A549 (cell line): ENCODE data around the gene PLEKHA6. TPM values are rescaled to one million over a fixed set of nuclear protein-coding genes. Genes with fewer than 3 reads are reported as not detected.

ENCODE experiments used
- ATAC-seq, 2 experiments: fragments of 200-7000 bp in 1 of 2; fragments of >200 bp in 1 of 2; cut with Nextera tagmentation in 1 of 2; cut with Tn5 transposase in 1 of 2; 3 replicates each; pipeline versions ENCODE4 v1.8.0 to v1.9.1; 2018 to 2020; ENCODE audit warnings: mild to moderate bottlenecking in 1 of 2, moderate library complexity in 1 of 2
- CTCF ChIA-PET: fragments of 300-600 bp; sonication (Branson Sonifier 250); formaldehyde crosslinking; extraction: SDS; loops from one replicate; lab custom pipeline; 2021; ENCODE audit warnings: antibody characterized with exemption, inconsistent platforms; lab: Yijun Ruan, JAX
- POLR2A ChIA-PET: fragments of 350-600 bp; formaldehyde crosslinking; extraction: SDS; loops from one replicate; lab custom pipeline; 2021; ENCODE audit warnings: antibody characterized with exemption, inconsistent platforms; lab: Yijun Ruan, JAX
- DNase-seq, 2 experiments: peaks; one replicate each; pipeline versions ENCODE4 v3.0.0 to v3.0.0-alpha.2; 2011 to 2016; ENCODE audit warnings: low read depth in 1 of 2, low spot score in 1 of 2
- FAIRE-seq: peaks from 2 replicates; lab custom pipeline; 2011; peaks lifted over from hg19 to GRCh38; lab: Jason Lieb, UNC
- H3K27ac ChIP-seq, 2 experiments: fragments of >200 bp; sonication (Bioruptor Twin); formaldehyde crosslinking; 3 replicates each; pipeline ENCODE4 v1.5.1; 2016 to 2017
- H3K4me1 ChIP-seq: fragments of >200 bp; sonication (Bioruptor Twin); formaldehyde crosslinking; 3 replicates; pipeline ENCODE4 v1.6.1; 2016
- H3K4me2 ChIP-seq: fragments of >200 bp; sonication (Bioruptor Twin); formaldehyde crosslinking; 3 replicates; pipeline ENCODE4 v1.6.1; 2016
- H3K4me3 ChIP-seq: fragments of >200 bp; sonication (Bioruptor Twin); formaldehyde crosslinking; 3 replicates; pipeline ENCODE4 v1.5.1; 2016
- H3K9me3 ChIP-seq: fragments of >200 bp; sonication (Bioruptor Twin); formaldehyde crosslinking; 3 replicates; pipeline ENCODE4 v1.6.1; 2016
- CBX2 ChIP-seq: fragments of 200-600 bp; sonication (generic); IDR thresholded peaks from 2 replicates; pipeline ENCODE4 v1.6.1; 2016; ENCODE audit warnings: low read depth, mild to moderate bottlenecking, borderline replicate concordance
- CEBPB ChIP-seq, 2 experiments: fragments of >200 bp in 1 of 2; sonication (Bioruptor Twin) in 1 of 2; formaldehyde crosslinking in 1 of 2; IDR thresholded peaks; 2 replicates each; pipeline ENCODE4 v1.6.1; 2012 to 2016
- CHD4 ChIP-seq: fragments of 200-600 bp; sonication (generic); IDR thresholded peaks from 2 replicates; pipeline ENCODE4 v1.6.1; 2016; ENCODE audit warnings: antibody characterized with exemption, mild to moderate bottlenecking, borderline replicate concordance
- E2F6 ChIP-seq: IDR thresholded peaks from 2 replicates; pipeline ENCODE4 v1.6.1; 2012; ENCODE audit warnings: low read depth, borderline replicate concordance
- EHMT2 ChIP-seq: fragments of 200-600 bp; sonication (generic); IDR thresholded peaks from 2 replicates; pipeline ENCODE4 v1.6.1; 2016; ENCODE audit warnings: antibody characterized with exemption, low read depth, mild to moderate bottlenecking, moderate library complexity
- ESRRA ChIP-seq: fragments of 150-350 bp; IDR thresholded peaks from 2 replicates; pipeline ENCODE4 v1.6.1; 2014; ENCODE audit warnings: mild to moderate bottlenecking, low read length, borderline replicate concordance
- FOSL2 ChIP-seq, 2 experiments: fragments of 450-650 bp in 1 of 2; fragments of >200 bp in 1 of 2; sonication (Bioruptor Twin) in 1 of 2; formaldehyde crosslinking; IDR thresholded peaks; 2 replicates each; pipeline versions ENCODE4 v1.5.0 to v1.6.1; 2016 to 2020; ENCODE audit warnings: mild to moderate bottlenecking in 1 of 2, moderate library complexity in 1 of 2
- FOXS1 ChIP-seq: fragments of 250-450 bp; sonication (Bioruptor Pico); IDR thresholded peaks from 2 replicates; pipeline ENCODE4 v1.5.0; 2020; ENCODE audit warnings: mild to moderate bottlenecking, moderate library complexity
- HEYL ChIP-seq: fragments of 250-450 bp; sonication (Bioruptor Pico); IDR thresholded peaks from 2 replicates; pipeline ENCODE4 v1.8.0; 2021; ENCODE audit warnings: mild to moderate bottlenecking, moderate library complexity
- HOXA7 ChIP-seq: fragments of 250-450 bp; sonication (Bioruptor Pico); IDR thresholded peaks from 2 replicates; pipeline ENCODE4 v1.5.0; 2020; ENCODE audit warnings: mild to moderate bottlenecking, moderate library complexity
- HOXB13 ChIP-seq: fragments of 250-450 bp; sonication (Bioruptor Pico); IDR thresholded peaks from 2 replicates; pipeline ENCODE4 v1.5.0; 2020; ENCODE audit warnings: low read depth, mild to moderate bottlenecking, moderate library complexity
- HOXB5 ChIP-seq: fragments of 250-450 bp; sonication (Bioruptor Pico); IDR thresholded peaks from 2 replicates; pipeline ENCODE4 v1.5.0; 2020; ENCODE audit warnings: mild to moderate bottlenecking, moderate library complexity
- JUN ChIP-seq, 2 experiments: fragments of >200 bp; sonication (Bioruptor Twin); formaldehyde crosslinking; IDR thresholded peaks; 2 replicates in 1 of 2; 3 replicates in 1 of 2; pipeline ENCODE4 v1.6.1; 2016 to 2017
- KDM1A ChIP-seq: fragments of 200-600 bp; sonication (generic); IDR thresholded peaks from 2 replicates; pipeline ENCODE4 v1.6.1; 2016; ENCODE audit warnings: low read depth, mild to moderate bottlenecking
- MAFK ChIP-seq: fragments of 450-650 bp; IDR thresholded peaks from 2 replicates; pipeline ENCODE4 v1.6.1; 2014; ENCODE audit not compliant: partially characterized antibody
- MYC ChIP-seq: IDR thresholded peaks from 2 replicates; pipeline ENCODE4 v1.6.1; 2012; ENCODE audit warnings: mild to moderate bottlenecking, inconsistent platforms, low read length, improper control_type of control experiment, borderline replicate concordance
- NR3C1 ChIP-seq: fragments of >200 bp; sonication (Bioruptor Twin); formaldehyde crosslinking; IDR thresholded peaks from 3 replicates; pipeline ENCODE4 v1.6.1; 2017
- POLR2AphosphoS2 ChIP-seq: conservative IDR thresholded peaks from 2 replicates; pipeline ENCODE4 v1.6.1; 2012; ENCODE audit warnings: low read length, improper control_type of control experiment, inconsistent platforms
- USF2 ChIP-seq: fragments of 450-650 bp; IDR thresholded peaks from 2 replicates; pipeline ENCODE4 v1.6.1; 2014; ENCODE audit warnings: antibody characterized with exemption
- ZFP36 ChIP-seq: fragments of 450-650 bp; IDR thresholded peaks from 2 replicates; pipeline ENCODE4 v1.6.1; 2014; ENCODE audit warnings: borderline replicate concordance; ENCODE audit not compliant: partially characterized antibody
- ZSCAN20 ChIP-seq: fragments of 250-450 bp; sonication (Bioruptor Pico); IDR thresholded peaks from 2 replicates; pipeline ENCODE4 v1.8.0; 2022; ENCODE audit warnings: mild to moderate bottlenecking, moderate library complexity
- WGBS: methylation state at CpG from one replicate; pipeline ENCODE4 v1.1.6; 2017; ENCODE audit errors: missing lambda C conversion rate; 5-methylcytosine and 5-hydroxymethylcytosine counted together
- polyA plus RNA-seq, 4 experiments: library from polyadenylated mRNA; depleted of rRNA in 3 of 4; stranded (reverse); fragments of >200 nt; fragmentation: RNase III in 1 of 4; extraction: RNeasy Plus Mini Kit Qiagen cat#74134 plus additional on column Dnase treatment in 1 of 4; gene quantifications; 2 replicates in 3 of 4; 3 replicates in 1 of 4; pipeline ENCODE4 v1.2.3, GENCODE V29; 2011 to 2017
- TF ChIP-seq, protein P1 (sequence below): fragments of 250-450 bp; sonication (Bioruptor Pico); IDR thresholded peaks from 2 replicates; pipeline ENCODE4 v1.5.0; 2021; ENCODE audit warnings: mild to moderate bottlenecking, moderate library complexity, borderline replicate concordance
- TF ChIP-seq, protein P2 (sequence below): fragments of >200 bp; sonication (Bioruptor Twin); formaldehyde crosslinking; IDR thresholded peaks from 3 replicates; pipeline ENCODE4 v1.5.1; 2016
- TF ChIP-seq, protein P3 (sequence below): fragments of 200-600 bp; sonication (generic); IDR thresholded peaks from 2 replicates; pipeline ENCODE4 v1.6.1; 2016; ENCODE audit warnings: antibody characterized with exemption, mild to moderate bottlenecking, moderate library complexity

Gene PLEKHA6
- polyA plus RNA-seq, 2 of the 4 experiments (the other 2 are of a cell fraction) = 13.0 to 26.2 TPM

GRCh38 chr1:204219971-204220616 lies 139.6 kb downstream of the PLEKHA6 start (continued):
- no peak for TF ChIP-seq CEBPB (IDR thresholded peaks at IDR 0.05)

DNA sequence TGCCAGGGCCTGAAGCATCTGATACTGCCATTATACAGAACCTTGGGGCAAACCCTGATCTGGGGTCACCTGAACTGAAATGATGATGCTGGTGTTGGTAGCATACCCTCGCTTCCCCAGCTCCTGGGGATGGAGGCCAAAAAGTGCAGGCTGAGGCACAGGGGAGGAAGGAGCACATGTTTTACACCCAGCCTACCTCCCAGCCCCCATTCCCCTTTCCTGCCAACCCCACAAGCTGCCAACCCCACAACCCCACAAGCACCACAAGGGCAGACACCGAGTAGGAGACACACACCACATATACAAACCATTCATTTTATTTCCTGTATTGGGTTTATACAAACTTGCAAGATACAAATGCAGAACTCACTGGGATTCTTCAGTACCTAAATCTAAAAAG lies 141.2 kb downstream of the PLEKHA6 start:
- CTCF ChIA-PET = interaction anchor here (1.4 to 8.0 kb wide), 6 partner anchors 13 to 213 kb away, joined by 3 to 133 read pairs (median 8); partner anchors contain the start of gene PLEKHA6
- ATAC-seq (no peak), DNase-seq (no peak), FAIRE-seq (no peak)
- Histone ChIP-seq H3K4me3 (no peak overlapping the region), H3K4me1 (peaks cover 1% of the 10 kb centered on the region; the same call in 2 of the 3 replicates), H3K4me2 (no peak overlapping the region)
- WGBS = 62% methylated on average over 2 of the region's 2 CpGs
- TF ChIP-seq ZSCAN20 (CRISPR knock-in tag) = no peak
- TF ChIP-seq EHMT2 = no peak
- no peak for TF ChIP-seq ZFP36
- TF ChIP-seq MYC = no peak
- TF ChIP-seq POLR2AphosphoS2 = no peak
- no peak for TF ChIP-seq CBX2
- no peak for TF ChIP-seq KDM1A
- TF ChIP-seq HOXB13 = no peak
- TF ChIP-seq, protein P1, sequence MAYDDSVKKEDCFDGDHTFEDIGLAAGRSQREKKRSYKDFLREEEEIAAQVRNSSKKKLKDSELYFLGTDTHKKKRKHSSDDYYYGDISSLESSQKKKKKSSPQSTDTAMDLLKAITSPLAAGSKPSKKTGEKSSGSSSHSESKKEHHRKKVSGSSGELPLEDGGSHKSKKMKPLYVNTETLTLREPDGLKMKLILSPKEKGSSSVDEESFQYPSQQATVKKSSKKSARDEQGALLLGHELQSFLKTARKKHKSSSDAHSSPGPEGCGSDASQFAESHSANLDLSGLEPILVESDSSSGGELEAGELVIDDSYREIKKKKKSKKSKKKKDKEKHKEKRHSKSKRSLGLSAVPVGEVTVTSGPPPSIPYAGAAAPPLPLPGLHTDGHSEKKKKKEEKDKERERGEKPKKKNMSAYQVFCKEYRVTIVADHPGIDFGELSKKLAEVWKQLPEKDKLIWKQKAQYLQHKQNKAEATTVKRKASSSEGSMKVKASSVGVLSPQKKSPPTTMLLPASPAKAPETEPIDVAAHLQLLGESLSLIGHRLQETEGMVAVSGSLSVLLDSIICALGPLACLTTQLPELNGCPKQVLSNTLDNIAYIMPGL (CRISPR knock-in tag) = no peak
- no peak for TF ChIP-seq MAFK
- no peak for TF ChIP-seq HOXA7 (CRISPR knock-in tag)
- no peak for TF ChIP-seq HOXB5 (CRISPR knock-in tag)
- TF ChIP-seq NR3C1 = no peak
- no peak for TF ChIP-seq CHD4
- no peak for TF ChIP-seq JUN (IDR thresholded peaks at IDR 0.05)
- no peak for TF ChIP-seq FOXS1
- TF ChIP-seq CEBPB (IDR thresholded peaks at IDR 0.05) = no peak
- TF ChIP-seq, protein P2, sequence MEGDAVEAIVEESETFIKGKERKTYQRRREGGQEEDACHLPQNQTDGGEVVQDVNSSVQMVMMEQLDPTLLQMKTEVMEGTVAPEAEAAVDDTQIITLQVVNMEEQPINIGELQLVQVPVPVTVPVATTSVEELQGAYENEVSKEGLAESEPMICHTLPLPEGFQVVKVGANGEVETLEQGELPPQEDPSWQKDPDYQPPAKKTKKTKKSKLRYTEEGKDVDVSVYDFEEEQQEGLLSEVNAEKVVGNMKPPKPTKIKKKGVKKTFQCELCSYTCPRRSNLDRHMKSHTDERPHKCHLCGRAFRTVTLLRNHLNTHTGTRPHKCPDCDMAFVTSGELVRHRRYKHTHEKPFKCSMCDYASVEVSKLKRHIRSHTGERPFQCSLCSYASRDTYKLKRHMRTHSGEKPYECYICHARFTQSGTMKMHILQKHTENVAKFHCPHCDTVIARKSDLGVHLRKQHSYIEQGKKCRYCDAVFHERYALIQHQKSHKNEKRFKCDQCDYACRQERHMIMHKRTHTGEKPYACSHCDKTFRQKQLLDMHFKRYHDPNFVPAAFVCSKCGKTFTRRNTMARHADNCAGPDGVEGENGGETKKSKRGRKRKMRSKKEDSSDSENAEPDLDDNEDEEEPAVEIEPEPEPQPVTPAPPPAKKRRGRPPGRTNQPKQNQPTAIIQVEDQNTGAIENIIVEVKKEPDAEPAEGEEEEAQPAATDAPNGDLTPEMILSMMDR = no peak
- TF ChIP-seq HEYL = no peak
- no peak for TF ChIP-seq E2F6
- TF ChIP-seq, all 56 proteins: peak for 0
- H3K9me3 ChIP-seq = no peaks in the 10 kb centered on the region
- POLR2A ChIA-PET = no interaction called here
- H3K27ac ChIP-seq = no peak overlapping the region

DNA sequence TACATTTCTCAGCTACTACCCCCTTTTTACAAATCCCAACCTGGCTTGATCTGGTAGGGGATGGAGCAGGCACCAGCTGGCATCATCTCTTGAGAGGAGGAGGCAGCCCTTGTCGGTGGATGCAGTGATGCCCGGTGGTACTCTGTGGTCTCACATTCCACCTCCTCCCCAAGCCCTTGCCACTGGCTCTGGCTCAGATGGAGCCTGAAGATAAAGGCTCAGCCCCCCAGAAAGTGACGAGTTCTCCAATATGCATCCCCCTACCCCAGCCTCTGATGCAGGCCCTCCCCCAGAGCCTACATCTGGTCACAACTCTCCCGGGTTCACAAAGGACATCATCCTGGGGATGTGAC lies 142.1 kb downstream of the PLEKHA6 start:
- no peaks in the 10 kb centered on the region for H3K9me3 ChIP-seq
- ChIA-PET CTCF (interaction anchor here (1.4 to 8.0 kb wide), 6 partner anchors 12 to 286 kb away, joined by 3 to 133 read pairs (median 8); partner anchors contain the start of gene PLEKHA6), POLR2A (no interaction called here)
- DNase-seq (no peak), ATAC-seq (no peak), FAIRE-seq (no peak)
- 41% methylated on average over 4 of the region's 4 CpGs for WGBS
- H3K4me1 ChIP-seq = peaks cover 6% of the 10 kb centered on the region; the same call in 2 of the 3 replicates
- H3K4me3 ChIP-seq = no peak overlapping the region
- H3K4me2 ChIP-seq = no peak overlapping the region
- H3K27ac ChIP-seq = no peak overlapping the region
- TF ChIP-seq USF2 (no peak), FOSL2 (IDR thresholded peaks at IDR 0.05) (no peak), FOSL2 (CRISPR knock-in tag; IDR thresholded peaks at IDR 0.05) (no peak), ESRRA (no peak)
- TF ChIP-seq, protein P2 = no peak
- TF ChIP-seq, protein P3, sequence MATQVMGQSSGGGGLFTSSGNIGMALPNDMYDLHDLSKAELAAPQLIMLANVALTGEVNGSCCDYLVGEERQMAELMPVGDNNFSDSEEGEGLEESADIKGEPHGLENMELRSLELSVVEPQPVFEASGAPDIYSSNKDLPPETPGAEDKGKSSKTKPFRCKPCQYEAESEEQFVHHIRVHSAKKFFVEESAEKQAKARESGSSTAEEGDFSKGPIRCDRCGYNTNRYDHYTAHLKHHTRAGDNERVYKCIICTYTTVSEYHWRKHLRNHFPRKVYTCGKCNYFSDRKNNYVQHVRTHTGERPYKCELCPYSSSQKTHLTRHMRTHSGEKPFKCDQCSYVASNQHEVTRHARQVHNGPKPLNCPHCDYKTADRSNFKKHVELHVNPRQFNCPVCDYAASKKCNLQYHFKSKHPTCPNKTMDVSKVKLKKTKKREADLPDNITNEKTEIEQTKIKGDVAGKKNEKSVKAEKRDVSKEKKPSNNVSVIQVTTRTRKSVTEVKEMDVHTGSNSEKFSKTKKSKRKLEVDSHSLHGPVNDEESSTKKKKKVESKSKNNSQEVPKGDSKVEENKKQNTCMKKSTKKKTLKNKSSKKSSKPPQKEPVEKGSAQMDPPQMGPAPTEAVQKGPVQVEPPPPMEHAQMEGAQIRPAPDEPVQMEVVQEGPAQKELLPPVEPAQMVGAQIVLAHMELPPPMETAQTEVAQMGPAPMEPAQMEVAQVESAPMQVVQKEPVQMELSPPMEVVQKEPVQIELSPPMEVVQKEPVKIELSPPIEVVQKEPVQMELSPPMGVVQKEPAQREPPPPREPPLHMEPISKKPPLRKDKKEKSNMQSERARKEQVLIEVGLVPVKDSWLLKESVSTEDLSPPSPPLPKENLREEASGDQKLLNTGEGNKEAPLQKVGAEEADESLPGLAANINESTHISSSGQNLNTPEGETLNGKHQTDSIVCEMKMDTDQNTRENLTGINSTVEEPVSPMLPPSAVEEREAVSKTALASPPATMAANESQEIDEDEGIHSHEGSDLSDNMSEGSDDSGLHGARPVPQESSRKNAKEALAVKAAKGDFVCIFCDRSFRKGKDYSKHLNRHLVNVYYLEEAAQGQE = no peak
